GM19328 (cell line): Measurements from ENCODE around the gene SLC6A8.

Source experiments
- ATAC-seq: cut with Tn5 transposase; IDR thresholded peaks from one replicate; pipeline ENCODE4 v1.9.1; 2021; ENCODE audit warnings: mild to moderate bottlenecking, moderate library complexity; ENCODE audit not compliant: unreplicated experiment

Gene SLC6A8

GRCh38 chrX:153648358-153649177 lies 39.2 kb upstream of the SLC6A8 start:
- ATAC-seq, result no peak

GRCh38 chrX:153649178-153649914 lies 38.4 kb upstream of the SLC6A8 start:
- ATAC-seq, result no peak

- no peak for ATAC-seq
These were observed 37.6 kb upstream of the SLC6A8 start for GRCh38 chrX:153649915-153650782.

- ATAC-seq, result no peak
These were observed 36.8 kb upstream of the SLC6A8 start for GRCh38 chrX:153650959-153651358.

GRCh38 chrX:153651540-153652079 lies 36.1 kb upstream of the SLC6A8 start:
- no peak for ATAC-seq

GRCh38 chrX:153653556-153653955 lies 34.2 kb upstream of the SLC6A8 start:
- no peak for ATAC-seq

- ATAC-seq, result no peak
These were observed 30.6 kb upstream of the SLC6A8 start for GRCh38 chrX:153657161-153657560.

GRCh38 chrX:153659268-153659667 lies 28.5 kb upstream of the SLC6A8 start:
- no peak for ATAC-seq

GRCh38 chrX:153662266-153662665 lies 25.5 kb upstream of the SLC6A8 start:
- ATAC-seq, result no peak

- ATAC-seq, result no peak
These were observed 21.9 kb upstream of the SLC6A8 start for GRCh38 chrX:153665726-153666306.

GRCh38 chrX:153667281-153667955 lies 20.3 kb upstream of the SLC6A8 start:
- no peak for ATAC-seq

- ATAC-seq, result no peak
These were observed 19.8 kb upstream of the SLC6A8 start for GRCh38 chrX:153667956-153668396.

- no peak for ATAC-seq
These were observed 19.1 kb upstream of the SLC6A8 start for GRCh38 chrX:153668423-153669173.

- ATAC-seq, result no peak
These were observed 18.4 kb upstream of the SLC6A8 start for GRCh38 chrX:153669174-153669890.

- ATAC-seq, result no peak
These were observed 17.6 kb upstream of the SLC6A8 start for GRCh38 chrX:153669901-153670731.

GRCh38 chrX:153670748-153671588 lies 16.8 kb upstream of the SLC6A8 start:
- ATAC-seq, result no peak
